IPS-11a (cell line): ENCODE data around the gene CCDC15.
"Not testable (repeated sequence)": the region's sequence is repeated elsewhere in the genome, so short reads cannot be mapped to it uniquely, and the experiment has no call there.

Source experiments
- H3K4me3 ChIP-seq: one replicate; pipeline ENCODE4 v1.5.1; 2013; ENCODE audit warnings: low read depth, low read length, control low read depth

The CCDC15 gene

DNA sequence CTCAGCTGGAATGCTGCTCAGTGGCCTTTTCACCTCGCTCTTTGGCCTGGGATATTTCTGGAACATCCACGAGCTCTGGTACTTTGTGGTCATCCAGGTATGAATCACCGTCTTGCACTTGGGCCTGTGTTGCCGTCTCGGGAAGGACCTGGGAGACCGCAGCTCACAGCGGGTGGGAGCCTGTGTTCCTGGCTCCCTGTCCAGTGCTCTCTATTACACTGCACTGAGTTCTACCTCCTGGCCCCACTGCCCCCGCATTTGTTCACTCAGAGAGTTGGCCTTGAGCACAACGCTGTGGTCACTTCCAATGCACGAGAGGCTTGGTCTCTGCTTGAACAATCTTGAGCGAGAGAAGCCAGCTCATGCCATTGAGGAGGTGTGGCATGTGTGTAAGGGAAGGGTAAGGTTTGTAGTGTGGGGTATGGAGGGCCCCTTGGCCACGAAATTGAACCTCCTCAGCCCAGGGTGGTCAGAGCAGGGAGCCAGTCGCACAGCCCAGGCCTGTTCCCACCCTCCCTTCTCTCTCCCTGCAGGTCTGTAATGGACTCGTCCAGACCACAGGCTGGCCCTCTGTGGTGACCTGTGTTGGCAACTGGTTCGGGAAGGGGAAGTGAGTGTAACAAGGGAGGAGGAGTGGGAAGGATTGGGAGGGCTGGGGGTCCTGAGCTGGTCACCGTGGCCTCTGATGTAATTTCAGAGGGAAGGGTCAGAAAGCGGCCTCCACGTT is 125.3 kb downstream of the CCDC15 start:
- H3K4me3 ChIP-seq: no peak overlapping the region

DNA sequence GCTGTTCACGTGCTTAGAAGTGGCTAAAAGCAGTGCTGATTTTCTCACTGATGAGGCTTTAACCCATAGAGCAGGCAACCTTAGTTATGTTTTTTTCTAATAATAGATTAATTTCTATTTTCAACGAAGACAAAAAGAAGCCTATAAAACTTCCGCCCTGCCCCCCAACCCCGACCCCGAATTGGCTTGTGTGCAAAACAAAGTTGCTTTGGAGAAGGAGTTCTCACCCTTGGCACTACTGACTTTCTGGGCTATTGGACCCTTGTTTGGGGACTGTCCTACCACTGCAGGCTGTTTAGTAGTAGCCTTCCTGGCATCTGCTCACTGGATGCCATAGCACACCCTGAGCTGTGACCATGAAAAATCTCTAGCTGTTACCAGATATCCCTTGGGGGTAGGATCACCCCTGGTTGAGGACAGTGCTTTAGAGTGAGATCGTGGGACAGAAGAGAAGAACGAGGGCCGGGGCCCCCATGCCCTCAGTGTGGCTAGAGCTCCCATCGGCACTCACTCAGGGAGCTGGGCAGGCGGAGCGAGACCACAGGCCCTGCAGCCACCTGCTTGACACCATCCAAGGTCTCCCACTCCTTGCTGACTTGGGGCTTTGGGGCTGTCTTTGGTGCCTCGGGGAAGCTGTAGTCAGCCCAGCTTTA is 126.0 kb downstream of the CCDC15 start:
- H3K4me3 ChIP-seq: no peak overlapping the region

DNA sequence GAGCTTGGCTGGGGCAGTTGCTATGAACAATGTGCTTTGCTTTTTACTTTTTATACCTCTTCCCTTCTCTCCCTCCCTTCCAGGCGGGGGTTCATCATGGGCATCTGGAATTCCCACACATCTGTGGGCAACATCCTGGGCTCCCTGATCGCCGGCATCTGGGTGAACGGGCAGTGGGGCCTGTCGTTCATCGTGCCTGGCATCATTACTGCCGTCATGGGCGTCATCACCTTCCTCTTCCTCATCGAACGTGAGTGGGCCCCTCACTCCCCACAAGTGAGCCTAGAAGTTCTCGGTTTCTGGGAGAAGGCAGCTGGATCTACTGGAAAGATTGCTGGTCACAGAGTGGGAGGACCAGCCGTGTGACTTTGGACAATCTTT is 126.5 kb downstream of the CCDC15 start:
- H3K4me3 ChIP-seq: no peak overlapping the region

DNA sequence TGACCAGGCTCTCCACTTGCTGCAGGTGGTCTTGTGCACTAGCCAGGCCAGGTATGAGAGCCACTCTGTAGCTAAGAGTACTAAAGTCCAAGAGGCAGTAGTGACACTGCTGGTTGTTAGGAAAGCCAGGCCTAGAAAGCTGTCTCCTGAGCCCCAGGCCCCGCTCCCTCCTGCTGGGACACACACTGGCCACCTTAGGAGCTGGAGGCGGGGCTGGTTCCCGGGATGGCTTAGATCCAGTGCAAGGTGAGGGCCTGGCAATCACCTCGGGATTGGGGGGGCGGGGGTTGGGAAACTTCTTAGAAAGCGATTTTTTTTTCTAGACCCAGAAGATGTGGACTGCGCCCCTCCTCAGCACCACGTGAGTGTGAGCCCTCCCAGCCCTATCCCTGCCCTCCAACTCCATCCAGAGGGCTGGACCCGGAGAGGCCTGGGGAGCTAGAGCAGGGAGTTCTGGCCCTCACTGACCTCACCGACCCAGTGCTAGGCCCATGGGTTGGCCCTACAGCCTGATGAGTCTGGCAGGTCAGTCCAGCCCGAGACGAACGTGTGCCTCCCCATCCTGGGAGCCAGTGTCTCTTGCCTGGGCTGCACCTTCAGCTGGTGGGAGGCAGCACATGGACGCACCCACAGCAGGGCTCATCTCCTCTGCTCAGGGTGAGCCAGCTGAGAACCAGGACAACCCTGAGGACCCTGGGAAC is 127.2 kb downstream of the CCDC15 start:
- H3K4me3 ChIP-seq: no peak overlapping the region

DNA sequence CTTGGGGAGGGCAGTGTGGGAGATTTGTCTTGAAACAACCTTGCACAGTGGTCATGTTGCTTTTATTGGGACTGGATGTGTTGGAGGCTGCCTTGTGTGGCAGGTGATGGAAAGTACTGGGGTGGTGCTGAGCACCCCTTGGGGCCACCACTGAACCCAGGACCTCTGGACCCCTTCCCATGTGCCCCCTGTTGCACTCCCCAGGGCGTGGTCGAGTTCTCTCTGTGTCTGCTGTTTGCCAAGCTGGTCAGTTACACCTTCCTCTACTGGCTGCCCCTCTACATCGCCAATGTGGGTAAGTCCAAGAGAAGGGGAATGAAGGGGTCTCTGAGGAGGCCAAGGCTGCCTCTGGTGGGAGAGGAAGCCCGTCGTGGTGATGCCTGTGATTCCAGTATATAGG is 128.0 kb downstream of the CCDC15 start:
- no peak overlapping the region for H3K4me3 ChIP-seq

DNA sequence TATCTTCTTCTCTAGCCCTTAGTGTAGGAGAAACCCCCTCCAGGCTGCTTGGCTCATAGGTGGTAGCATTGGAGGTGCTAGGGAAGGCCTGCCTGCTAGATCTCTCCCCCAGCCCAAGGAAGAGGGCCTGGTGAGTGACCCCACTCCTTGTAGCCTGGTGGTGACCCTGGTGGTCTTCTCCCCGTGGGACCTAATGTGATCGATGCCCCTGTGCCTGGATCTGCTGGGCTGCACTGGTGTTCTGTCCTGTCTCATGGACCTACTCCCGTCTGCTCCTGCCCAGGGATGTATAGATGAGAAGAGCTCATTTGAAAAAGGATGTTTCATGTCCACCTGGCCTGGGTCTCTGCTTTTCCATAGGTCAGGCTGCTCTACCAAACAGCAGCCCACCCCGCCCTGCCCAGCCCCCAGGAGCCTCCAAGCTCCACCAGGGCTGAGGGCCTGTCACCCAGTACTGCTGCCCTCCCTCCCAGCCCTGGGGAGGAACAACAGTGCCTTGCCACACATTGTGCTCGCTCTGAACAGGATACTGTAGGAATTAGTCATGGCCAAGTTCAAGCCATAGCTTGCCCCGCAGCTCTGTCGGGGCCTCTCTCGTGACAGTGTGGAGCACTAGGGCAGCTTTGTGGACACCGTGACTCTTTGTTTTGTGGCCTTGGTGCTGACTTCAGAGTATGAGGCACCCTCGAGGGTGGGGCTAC is 128.8 kb downstream of the CCDC15 start:
- H3K4me3 ChIP-seq: no peak overlapping the region

DNA sequence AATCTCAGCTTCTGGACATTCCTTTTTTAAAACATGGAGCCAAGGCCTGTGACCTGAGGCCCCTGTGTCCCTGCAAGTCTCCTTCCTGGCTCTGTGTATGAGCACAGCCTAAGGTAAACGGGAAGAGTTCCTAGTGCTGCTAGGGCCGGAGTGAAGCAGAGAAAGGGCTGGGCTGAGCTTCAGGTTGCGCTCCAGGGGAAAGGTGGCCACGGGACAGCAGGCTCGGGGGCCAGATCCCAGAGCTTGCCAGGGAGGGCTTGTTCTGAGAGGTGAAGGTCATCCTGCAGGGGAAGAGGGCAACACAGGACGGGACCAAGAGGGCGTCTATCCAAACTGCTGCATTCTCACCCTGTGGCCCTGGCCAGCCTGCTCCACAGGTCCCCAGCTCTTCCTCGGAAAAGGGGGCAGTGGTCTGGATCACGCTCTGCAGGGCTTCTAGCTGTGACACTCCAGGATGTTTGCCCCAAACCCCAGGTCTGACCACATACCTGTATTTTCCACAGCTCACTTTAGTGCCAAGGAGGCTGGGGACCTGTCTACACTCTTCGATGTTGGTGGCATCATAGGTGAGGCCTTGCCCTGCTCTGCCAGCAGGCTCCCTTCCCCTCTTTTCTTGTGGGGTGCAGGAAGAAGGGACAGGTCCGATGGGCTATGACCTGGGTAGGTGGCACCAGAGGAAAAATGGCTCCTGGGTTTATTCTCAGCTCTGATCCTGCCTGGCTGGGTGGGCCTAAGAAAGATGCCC is 129.5 kb downstream of the CCDC15 start:
- no peak overlapping the region for H3K4me3 ChIP-seq

DNA sequence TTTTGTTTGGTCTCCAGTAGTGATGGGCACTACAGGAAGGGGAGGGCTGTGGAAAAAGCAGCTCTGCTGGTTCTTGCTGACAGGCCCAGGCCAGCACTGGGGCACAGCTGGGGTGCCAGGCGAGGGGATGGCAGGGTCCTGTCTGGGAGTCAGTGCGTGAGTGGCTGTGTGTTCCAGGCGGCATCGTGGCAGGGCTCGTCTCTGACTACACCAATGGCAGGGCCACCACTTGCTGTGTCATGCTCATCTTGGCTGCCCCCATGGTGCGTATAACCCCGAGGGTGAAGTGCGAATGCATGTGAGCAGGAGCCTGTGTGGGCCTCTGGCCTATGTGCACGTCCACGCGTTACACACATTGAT is 130.0 kb downstream of the CCDC15 start:
- no peak overlapping the region for H3K4me3 ChIP-seq

DNA sequence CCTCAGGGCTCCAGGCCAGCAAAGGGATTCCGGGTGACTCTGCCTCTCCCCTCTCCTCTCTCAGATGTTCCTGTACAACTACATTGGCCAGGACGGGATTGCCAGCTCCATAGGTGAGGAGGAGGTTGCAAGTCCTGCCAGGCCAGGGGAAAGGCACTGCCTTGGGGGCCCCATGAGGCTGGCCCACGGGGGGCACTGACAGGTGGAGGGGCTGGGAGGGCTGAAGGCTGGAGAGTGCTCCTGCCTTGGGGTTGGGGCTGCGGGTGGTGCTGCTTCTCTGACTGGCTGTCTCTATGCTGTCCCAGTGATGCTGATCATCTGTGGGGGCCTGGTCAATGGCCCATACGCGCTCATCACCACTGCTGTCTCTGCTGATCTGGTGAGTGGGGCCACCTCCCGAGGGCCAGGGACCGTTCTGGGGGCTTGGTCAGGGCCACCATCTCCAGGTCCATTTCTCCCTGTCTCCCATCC is 130.8 kb downstream of the CCDC15 start:
- H3K4me3 ChIP-seq: no peak overlapping the region

DNA sequence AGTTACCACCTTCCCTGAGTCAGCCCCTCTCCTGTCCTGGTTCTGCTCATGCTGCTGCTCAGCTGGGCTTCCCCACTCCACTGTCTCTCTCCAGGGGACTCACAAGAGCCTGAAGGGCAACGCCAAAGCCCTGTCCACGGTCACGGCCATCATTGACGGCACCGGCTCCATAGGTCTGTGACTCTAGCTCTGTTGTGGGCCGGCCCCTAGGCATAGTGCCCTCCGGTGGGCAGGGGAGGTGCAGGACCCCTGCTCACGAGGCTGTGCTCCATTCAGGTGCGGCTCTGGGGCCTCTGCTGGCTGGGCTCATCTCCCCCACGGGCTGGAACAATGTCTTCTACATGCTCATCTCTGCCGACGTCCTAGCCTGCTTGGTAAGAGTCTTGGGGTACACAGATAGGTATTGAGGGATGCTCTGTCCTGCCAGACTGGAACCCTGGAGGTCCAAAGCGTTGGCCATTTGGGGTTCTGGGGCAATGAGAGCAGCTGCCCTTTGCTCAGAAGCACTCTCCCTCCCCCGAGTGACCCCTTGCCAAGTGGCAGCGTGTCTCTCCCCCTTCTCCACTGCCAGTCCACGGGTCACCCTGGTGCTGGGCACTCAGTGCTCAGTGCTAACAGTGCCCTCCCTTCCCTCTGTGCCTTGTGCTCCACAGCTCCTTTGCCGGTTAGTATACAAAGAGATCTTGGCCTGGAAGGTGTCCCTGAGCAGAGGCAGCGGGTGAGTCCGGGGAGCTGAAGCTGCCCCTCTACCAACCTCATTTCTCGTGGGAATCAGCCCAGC is 131.5 kb downstream of the CCDC15 start:
- H3K4me3 ChIP-seq: no peak overlapping the region

DNA sequence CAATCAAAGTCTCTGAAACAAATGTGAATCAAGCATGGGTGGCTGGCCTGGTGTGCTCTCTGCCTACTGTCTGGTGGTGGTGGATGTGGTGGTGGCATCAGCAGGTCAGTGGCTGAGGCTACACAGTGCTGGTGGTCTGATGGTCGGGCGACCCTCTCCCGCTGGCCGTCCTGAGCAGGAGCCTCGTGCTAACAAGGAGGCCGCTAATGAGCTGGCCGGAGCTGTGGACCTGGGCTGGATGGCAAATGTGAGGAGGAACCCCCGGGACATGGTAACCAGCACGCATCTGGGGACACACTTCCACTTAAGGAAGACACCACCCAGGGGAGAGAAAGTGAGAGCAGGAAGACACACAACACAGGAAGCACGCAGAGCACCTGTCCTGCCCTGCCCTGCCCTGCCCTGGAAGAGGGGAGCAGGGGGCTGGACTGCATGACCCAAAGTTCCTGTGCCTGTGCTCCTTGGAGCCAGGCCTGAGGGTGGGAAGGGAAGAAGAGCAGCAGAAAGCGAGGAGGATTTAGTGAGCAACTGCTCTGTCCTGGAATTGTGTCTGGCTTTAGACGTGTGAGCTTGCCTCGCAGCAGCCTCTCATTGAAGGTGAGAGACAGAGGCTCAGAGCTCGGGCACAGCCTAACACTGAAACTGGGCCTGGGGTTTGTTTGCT is 132.8 kb downstream of the CCDC15 start:
- no peak overlapping the region for H3K4me3 ChIP-seq

DNA sequence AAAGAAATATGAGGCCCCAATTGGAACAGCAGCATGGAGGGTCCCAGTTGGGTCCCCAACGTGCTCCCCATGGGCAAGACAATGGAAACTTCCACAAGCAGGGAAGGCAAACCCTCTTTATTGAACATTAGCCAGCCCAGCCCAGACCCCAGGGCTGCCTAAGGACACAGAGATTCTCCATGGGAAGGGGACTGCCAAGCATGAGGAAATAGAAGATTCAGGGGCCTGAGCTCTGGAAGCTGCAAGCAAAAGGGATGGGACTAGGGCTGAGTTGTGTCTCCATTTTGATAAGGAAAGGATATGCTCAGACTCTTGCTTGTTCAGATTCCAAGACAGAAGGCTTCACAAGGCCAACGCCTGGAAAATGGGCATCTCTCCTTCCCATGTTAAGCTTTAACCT is 134.1 kb downstream of the CCDC15 start:
- no peak overlapping the region for H3K4me3 ChIP-seq

DNA sequence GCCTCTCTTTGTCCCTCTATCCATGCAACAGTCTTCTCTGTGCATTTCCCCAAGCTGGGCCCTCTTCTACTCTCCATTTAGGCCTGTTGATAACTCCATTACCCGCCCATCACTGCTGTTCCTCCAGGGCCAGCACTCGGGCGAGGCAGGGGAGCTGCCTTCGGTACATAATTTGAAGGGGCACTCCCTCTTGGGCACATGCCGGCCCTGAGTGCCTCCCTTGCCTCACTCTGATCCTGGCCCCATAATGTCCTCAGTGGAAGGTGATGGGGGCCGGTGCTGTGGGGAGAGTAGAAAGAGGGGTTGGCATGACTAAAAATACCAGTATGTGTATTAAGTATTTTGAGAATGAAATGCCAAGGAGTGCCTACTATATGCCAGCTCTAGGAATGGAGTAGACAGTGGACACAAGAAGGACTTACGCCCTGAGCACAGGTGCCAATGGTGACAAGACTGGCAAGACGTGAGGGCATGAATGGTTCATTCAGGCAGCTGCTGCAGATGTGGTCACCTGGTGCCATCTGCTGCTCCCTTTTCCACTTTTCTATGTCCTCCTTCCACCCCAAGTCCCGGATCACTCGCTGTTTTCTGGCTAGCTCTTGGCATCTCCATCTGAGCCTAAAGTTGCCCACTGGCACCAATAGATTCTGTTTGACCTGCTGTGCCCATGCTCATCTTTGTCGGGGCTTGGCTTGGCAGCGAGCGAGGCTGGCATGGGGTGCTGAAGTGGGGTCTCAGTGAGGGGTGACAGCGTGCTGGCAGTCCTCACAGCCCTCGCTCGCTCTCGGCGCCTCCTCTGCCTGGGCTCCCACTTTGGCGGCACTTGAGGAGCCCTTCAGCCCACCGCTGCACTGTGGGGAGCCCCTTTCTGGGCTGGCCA is 134.8 kb downstream of the CCDC15 start:
- H3K4me3 ChIP-seq: no peak overlapping the region

DNA sequence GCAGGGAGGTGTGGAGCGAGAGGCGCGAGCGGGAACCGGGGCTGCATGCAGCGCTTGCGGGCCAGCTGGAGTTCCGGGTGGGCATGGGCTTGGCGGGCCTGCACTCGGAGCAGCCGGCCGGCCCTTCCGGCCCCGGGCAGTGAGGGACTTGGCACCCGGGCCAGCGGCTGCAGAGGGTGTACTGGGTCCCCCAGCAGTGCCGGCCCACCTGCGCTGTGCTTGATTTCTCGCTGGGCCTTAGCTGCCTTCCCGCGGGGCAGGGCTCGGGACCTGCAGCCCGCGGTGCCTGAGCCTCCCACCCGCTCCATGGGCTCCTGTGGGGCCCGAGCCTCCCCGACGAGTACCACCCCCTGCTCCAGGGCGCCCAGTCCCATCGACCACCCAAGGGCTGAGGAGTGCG is 135.5 kb downstream of the CCDC15 start:
- not testable (repeated sequence) for H3K4me3 ChIP-seq

DNA sequence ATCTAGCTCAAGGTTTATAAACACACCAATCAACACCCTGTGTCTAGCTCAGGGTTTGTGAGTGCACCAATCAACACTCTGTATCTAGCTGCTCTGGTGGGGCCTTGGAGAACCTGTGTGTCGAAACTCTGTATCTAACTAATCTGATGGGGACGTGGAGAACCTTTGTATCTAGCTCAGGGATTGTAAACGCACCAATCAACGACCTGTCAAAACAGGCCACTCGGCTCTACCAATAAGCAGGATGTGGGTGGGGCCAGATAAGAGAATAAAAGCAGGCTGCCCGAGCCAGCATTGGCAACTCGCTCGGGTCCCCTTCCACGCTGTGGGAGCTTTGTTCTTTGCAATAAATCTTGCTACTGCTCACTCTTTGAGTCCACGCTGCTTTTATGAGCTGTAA is 136.1 kb downstream of the CCDC15 start:
- H3K4me3 ChIP-seq: not testable (repeated sequence)

DNA sequence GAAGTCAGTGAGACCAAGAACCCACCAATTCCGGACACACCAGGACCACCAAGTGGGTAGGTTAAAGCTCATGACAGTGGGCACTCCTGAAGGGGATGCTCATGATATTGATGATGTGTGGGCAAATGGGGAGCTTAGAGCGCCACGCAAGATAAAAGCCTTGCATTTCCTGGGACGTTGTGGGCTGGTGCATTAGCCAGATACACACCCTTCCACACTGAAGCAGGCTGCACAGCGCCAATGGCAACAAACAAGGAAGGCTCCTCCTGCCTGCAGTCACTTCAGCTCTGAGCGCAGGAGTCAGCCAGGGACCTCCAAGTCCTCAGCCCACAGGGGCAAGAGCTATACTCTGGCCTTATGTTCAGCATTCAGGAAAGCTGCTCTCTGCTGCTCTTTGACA is 136.8 kb downstream of the CCDC15 start:
- H3K4me3 ChIP-seq: no peak overlapping the region
